GM21528 (cell line): ENCODE data around the gene SHANK2.

Experiments used
- ATAC-seq: cut with Tn5 transposase; IDR thresholded peaks from one replicate; pipeline ENCODE4 v1.9.1; 2021; ENCODE audit warnings: mild to moderate bottlenecking, moderate library complexity; ENCODE audit not compliant: unreplicated experiment, low FRiP score

The SHANK2 gene

GRCh38 chr11:71223081-71223405 is 29.3 kb downstream of the SHANK2 start:
- ATAC-seq = no peak

- ATAC-seq = no peak
Observed at GRCh38 chr11:71222318-71223080, 29.9 kb downstream of the SHANK2 start.

- no peak for ATAC-seq
Observed at GRCh38 chr11:71221821-71222220, 30.6 kb downstream of the SHANK2 start.

GRCh38 chr11:71221201-71221600 is 31.2 kb downstream of the SHANK2 start:
- no peak for ATAC-seq

GRCh38 chr11:71218789-71219499 is 33.4 kb downstream of the SHANK2 start:
- no peak for ATAC-seq

DNA sequence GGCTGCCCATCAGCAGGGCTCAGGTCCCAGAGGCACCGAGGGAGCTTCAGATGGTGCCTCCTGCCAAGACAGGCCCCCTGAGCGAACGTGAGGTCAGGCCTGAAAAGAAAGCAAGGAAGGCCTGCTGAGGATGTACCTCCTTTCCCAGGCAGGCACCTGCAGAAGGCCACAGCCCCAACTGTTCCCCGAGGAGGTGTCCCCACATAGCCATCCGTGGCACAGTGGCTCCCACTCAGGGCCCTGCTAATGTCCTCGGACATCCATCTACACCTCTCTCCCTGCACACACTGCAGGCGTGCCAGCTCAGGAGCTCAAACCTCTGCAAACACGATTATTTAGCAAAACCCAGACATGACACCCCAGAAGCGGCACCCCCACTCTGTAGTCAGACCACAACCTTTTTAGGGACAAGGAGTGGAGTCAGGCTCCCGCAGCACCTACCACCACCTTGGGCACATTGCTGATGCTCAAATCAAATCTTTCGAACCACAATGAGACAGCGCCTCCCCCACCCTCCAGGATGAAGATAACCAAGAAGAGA is 36.9 kb downstream of the SHANK2 start:
- no peak for ATAC-seq

GRCh38 chr11:71214553-71215424 is 37.6 kb downstream of the SHANK2 start:
- no peak for ATAC-seq

DNA sequence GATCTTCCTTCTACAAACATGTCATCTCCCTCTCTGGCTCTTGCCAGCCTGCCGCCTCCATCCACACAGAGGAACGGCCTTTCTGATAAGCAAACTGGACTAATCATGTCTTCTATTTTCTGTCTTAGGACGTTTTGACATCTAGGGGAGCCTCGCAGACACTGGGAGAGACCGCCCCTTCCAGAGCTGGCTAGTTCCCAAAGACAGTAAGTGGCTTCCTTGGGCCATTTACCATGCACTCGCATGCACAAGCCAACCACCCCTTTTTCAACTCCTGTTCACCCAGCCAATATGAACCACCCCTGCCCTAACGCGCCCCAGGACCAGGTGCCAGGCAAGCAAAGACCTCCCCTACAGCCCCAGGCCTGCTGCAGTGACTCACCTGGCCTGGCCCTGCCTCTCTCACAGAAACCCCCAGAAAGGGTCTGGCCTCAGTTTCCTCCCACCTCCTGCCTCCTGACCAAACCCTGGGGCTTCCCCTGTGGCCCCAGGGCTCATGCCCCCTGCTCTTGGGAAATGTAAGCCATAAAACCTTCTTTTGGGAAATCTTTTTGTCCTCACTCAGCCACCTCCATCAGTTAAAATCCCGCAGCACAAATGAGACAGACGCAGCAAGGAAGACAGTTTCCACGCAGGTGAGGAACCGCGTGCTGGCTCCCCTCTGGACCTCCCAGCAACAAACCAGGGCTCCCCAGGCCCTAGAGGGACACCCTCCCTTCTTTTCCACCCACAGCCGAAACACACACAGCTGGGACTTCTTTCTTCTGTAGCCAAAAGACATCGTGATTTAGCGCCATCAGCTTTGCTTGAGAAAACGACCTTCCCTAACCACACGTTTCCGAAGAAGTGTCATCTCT is 38.5 kb downstream of the SHANK2 start:
- no peak for ATAC-seq

DNA sequence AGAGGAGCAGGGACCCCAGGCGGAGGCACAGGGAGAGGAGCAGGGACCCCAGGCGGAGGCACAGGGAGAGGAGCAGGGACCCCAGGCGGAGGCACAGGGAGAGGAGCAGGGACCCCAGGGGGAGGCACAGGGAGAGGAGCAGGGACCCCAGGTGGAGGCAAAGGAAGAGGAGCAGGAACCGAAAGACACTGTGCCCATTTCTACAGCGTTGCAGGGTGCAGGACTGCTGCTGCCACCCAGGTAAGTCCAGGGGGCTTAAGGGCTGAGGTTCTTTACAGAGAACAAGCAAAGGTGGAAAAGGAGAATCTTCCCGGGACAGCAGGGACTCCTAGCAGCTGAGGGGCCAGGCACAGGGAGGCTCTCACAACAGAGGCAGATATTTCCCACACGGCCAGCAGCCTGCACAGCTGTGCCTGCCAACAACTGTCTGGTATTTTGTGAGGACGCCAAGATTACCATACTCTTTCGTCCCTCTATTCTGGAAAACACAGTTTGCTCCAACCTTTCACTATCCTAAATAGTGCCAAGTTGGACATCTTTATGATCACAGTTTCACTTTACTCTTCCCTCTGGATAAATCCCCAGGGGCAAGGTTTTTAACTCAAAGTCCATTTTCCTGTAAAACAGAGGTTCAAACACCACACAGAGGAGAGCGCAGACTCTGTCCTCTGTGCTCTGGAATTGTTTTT is 39.4 kb downstream of the SHANK2 start:
- no peak for ATAC-seq

DNA sequence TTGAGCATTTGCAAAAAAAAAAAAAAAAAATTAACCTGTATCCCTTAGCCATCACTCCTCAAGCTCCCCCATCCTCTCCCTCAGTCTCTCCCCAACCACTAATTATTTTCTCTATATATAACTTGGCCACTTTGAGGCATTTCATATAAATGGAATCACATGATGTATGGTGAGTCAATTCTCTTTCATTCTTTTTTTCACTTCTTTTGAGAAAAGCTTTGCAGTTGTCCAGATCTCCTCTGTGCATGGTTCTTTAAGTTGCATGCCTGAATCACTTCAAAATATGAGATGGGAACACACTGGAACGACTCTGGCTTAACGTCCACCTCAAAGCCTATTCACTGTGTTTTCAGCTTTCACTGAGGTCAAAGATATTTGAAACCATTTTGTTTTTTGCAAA is 40.7 kb downstream of the SHANK2 start:
- ATAC-seq = no peak

DNA sequence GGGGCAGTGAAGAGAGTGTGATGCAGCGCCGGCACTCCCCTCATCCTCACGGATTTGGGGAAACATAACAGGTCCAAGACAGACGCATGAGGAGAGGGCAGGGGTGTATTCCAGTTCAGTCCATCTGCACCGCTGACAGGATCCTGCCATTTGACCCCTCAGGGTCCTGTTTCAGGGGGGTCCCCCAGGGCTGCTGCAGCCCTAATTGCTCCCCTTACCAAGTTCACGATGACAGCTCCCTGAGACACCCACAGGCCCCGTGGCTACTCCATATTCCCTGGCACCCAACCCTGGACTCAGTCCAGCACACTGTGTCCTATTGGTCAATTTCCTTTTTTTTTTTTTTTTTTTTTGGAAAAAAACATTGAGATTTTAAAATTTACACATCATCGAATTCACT is 41.5 kb downstream of the SHANK2 start:
- no peak for ATAC-seq

GRCh38 chr11:71209656-71210055 is 42.7 kb downstream of the SHANK2 start:
- no peak for ATAC-seq

DNA sequence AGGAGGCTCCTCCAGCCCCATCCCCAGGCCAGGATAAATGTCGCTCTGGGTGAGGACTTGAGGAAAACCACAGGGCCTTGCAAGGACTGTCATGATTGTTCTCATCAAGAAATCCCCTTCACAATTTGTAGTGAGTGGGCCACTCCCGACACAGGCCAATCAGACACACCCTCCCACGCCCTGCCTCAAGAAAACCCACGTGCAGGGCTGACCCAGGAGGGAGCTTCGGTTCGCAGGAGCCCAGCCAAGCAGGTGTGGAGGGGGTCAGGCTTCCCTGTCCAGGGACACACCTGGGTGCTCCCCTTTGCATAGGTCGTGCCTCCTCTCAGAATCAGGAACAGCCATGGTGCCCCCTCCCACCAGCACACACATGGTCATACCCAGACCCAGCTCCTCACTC is 43.2 kb downstream of the SHANK2 start:
- no peak for ATAC-seq

DNA sequence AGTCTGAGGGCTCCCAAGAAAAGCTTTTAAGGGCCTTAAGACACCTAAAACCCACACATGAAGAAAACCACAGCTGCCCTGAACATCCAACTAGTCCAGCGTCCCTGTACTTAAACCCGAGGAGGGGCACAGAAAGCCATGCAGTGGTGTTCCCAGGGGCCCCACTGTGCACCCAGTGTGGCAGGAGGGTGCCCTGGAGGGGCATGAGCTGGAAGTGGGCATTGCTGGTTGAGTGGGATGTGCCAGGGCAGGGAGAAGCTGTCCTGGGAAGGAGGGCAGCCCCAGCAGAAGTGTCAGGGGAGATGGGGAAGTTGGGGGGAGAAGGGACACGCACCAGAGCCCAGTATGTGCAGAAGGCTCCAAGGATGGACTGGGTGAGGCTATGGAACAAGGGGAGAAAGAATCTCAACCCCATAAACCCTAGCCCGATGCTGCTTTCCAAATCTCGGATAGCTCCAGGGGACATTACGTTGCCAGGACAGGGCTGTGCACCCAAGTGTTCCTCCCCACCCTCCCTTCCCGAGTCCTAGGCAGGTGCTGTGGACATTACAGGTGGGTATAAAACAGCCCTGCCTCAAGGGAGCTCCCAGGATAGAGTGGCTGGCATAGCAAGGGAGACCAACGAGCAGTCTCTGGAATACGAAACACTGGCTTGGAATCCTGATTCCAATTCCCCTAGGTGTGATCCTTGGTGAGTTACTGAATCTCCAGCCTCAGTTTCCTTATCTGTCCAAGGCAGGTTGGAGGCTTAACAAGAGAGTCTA is 44.2 kb downstream of the SHANK2 start:
- ATAC-seq = no peak

DNA sequence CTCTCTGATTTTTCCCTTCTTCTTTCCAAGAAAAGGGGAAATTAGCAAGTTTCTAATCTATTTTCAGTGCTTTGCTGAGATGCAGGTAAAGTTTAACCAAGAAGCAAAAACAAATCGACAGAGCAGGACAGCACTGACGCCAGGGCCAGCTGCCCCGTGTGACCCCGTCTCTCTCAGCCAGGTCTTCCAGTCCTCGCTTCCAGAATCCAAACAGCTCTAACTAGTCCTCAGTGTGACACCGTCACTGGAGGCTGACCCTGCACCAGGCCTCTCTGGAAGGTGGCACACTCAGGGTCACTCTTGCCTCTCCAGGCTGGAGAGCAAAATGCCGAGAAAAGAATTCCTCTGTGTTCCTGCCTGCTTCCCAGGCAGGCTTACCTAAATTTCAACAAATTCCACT is 44.8 kb downstream of the SHANK2 start:
- no peak for ATAC-seq

- no peak for ATAC-seq
Observed at GRCh38 chr11:71206186-71206585, 46.2 kb downstream of the SHANK2 start.

DNA sequence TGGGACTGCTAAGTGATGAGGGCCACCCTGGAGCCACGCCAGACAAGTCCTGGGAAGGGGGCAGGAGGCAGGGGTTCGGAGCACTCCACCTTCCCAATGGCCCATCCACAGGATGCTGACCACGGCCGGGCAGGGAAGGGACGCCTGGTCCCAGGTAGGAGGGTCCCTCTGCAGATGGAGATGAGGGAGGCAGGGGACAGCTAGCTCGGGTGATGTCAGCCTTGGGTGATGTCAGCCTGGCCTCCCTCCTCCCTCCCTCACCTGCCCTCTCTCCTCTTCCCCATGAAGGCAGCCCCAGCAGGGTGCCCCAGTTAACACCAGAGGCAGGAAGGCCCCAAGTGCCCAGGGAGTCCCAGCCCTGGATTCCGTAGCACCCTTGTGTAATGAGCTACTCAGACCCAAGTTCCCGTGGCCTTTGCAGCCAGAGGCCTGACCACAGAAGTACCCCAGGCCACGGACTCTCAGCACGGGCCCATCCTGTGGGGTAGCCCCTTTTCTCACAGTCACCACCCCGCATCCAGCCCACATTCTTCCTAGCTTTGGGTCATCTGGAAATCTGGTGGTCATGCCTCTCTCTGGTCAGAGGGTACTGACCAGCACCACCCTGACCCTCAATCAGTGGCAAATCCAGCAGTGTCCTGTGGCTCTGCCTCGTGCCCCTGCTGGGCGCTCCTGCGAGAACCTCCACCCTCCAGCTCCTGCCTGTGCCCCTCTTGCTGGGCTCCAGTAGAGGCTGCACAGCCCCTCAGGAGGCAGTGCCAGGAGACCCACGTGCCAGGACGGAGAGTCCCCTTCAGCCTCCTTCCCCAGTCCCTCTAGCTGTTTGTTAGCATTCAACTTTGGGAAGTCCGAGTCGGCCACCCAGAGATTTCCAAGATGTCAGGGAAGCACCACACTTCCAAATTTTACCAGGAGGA is 47.4 kb downstream of the SHANK2 start:
- no peak for ATAC-seq

DNA sequence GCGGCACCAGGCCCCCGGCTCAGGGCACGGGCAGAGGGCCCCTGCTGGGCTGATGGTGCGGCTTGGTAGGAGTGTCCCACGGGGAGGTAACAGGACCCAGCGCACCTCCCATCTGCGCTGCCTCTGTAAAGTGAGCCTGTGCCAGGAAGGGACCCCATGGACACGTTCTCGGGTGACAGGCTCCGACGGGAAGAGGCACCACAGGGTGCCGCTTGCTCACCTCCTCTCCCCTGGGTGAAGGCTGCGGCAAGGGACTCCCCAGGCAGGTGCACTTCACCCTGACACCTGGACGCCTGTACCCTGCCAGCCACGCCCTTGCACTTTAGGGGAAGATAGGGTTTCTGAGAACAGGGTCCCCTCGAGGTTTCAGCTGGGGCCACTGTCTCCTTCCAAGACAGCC is 48.1 kb downstream of the SHANK2 start:
- no peak for ATAC-seq
